HG03108 (cell line): Measurements from ENCODE around the gene RASAL2.
A peak's percentile ranks its signal among the peaks of the same experiment; 100 is the strongest.
"Not testable (repeated sequence)": the region's sequence is repeated elsewhere in the genome, so short reads cannot be mapped to it uniquely, and the experiment has no call there.

ENCODE experiments used
- ATAC-seq: cut with Tn5 transposase; IDR thresholded peaks from one replicate; pipeline ENCODE4 v1.9.1; 2021; ENCODE audit warnings: moderate library complexity; ENCODE audit not compliant: unreplicated experiment

The RASAL2 gene

GRCh38 chr1:178066908-178067614, 26.8 kb upstream of the RASAL2 start:
- ATAC-seq, result peak; percentile 95

- no peak for ATAC-seq
Observed at GRCh38 chr1:178071811-178072210, 22.1 kb upstream of the RASAL2 start.

GRCh38 chr1:178072326-178072725, 21.6 kb upstream of the RASAL2 start:
- ATAC-seq, result no peak

GRCh38 chr1:178075333-178075732, 18.6 kb upstream of the RASAL2 start:
- ATAC-seq, result no peak

- no peak for ATAC-seq
Observed at GRCh38 chr1:178076607-178077006, 17.3 kb upstream of the RASAL2 start.

- ATAC-seq, result no peak
Observed at GRCh38 chr1:178077917-178078316, 16.0 kb upstream of the RASAL2 start.

- no peak for ATAC-seq
Observed at GRCh38 chr1:178086294-178086693, 7.6 kb upstream of the RASAL2 start.

GRCh38 chr1:178086766-178087165, 7.1 kb upstream of the RASAL2 start:
- no peak for ATAC-seq

- ATAC-seq, result no peak
Observed at GRCh38 chr1:178088651-178089050, 5.3 kb upstream of the RASAL2 start.

- ATAC-seq, result not testable (repeated sequence)
Observed at GRCh38 chr1:178091454-178091853, 2.5 kb upstream of the RASAL2 start.

- ATAC-seq, result no peak
Observed at GRCh38 chr1:178091986-178092745, 1.7 kb upstream of the RASAL2 start.

GRCh38 chr1:178092878-178093493, 918 bp upstream of the RASAL2 start:
- ATAC-seq, result no peak

- ATAC-seq, result peak; percentile 82
Observed at GRCh38 chr1:178093494-178093950, 382 bp upstream of the RASAL2 start.

- ATAC-seq, result no peak
Observed at GRCh38 chr1:178094739-178095645, 1.1 kb downstream of the RASAL2 start.

- ATAC-seq, result no peak
Observed at GRCh38 chr1:178096421-178096820, 2.5 kb downstream of the RASAL2 start.

GRCh38 chr1:178098262-178098661, 4.4 kb downstream of the RASAL2 start:
- ATAC-seq, result no peak

GRCh38 chr1:178101266-178101630, 7.3 kb downstream of the RASAL2 start:
- no peak for ATAC-seq

GRCh38 chr1:178101654-178102053, 7.8 kb downstream of the RASAL2 start:
- ATAC-seq, result no peak

GRCh38 chr1:178102218-178102617, 8.3 kb downstream of the RASAL2 start:
- no peak for ATAC-seq

- no peak for ATAC-seq
Observed at GRCh38 chr1:178107823-178108222, 13.9 kb downstream of the RASAL2 start.
